IMR-90 (cell line): Measurements from ENCODE around the gene PPARD. TPM values are rescaled to one million over a fixed set of nuclear protein-coding genes. Genes with fewer than 3 reads are reported as not detected.

Source experiments
- ATAC-seq: fragments of 200-7000 bp; cut with Tn5 transposase; 2 replicates; pipeline ENCODE4 v1.9.1; 2020; ENCODE audit warnings: low read depth, mild to moderate bottlenecking, moderate library complexity
- BruUV-seq: library from RNA; stranded (reverse); fragments of 400-500 nt; replicated peaks from 2 replicates; lab custom pipeline; 2021; lab: Mats Ljungman, UMichigan
- CTCF ChIA-PET: fragments of 300-600 bp; formaldehyde crosslinking; extraction: SDS; loops from one replicate; lab custom pipeline; 2021; ENCODE audit warnings: antibody characterized with exemption; lab: Yijun Ruan, JAX
- POLR2A ChIA-PET: fragments of 300-600 bp; sonication (Branson Sonifier 250); formaldehyde crosslinking; loops from one replicate; lab custom pipeline; 2022; ENCODE audit warnings: antibody characterized with exemption; ENCODE audit not compliant: unreplicated experiment; lab: Charles Lee
- DNase-seq: peaks from one replicate; pipeline ENCODE4 v3.0.0; 2013
- H2AFZ ChIP-seq: replicated peaks from 2 replicates; pipeline ENCODE3; 2013; ENCODE audit warnings: low read length, mild to moderate bottlenecking; ENCODE audit not compliant: poor library complexity
- H2AK5ac ChIP-seq: 2 replicates; pipeline ENCODE4 v1.6.1; 2013; ENCODE audit warnings: low read depth, low read length, inconsistent platforms
- H2AK9ac ChIP-seq: replicated peaks from 2 replicates; pipeline ENCODE3; 2013; ENCODE audit warnings: mild to moderate bottlenecking, low read depth, low read length, moderate library complexity; ENCODE audit not compliant: poor library complexity
- H2BK120ac ChIP-seq: 2 replicates; pipeline ENCODE4 v1.6.1; 2013; ENCODE audit warnings: low read depth, low read length, inconsistent platforms
- H2BK15ac ChIP-seq: 3 replicates; pipeline ENCODE4 v1.6.1; 2013; ENCODE audit warnings: low read depth, low read length, inconsistent platforms
- H2BK20ac ChIP-seq: 2 replicates; pipeline ENCODE4 v1.6.1; 2013; ENCODE audit warnings: low read depth, mild to moderate bottlenecking, inconsistent platforms, low read length, moderate library complexity
- H2BK5ac ChIP-seq: 2 replicates; pipeline ENCODE4 v1.6.1; 2013; ENCODE audit warnings: mild to moderate bottlenecking, low read depth, low read length, inconsistent platforms; ENCODE audit not compliant: poor library complexity, severe bottlenecking
- H3K14ac ChIP-seq: replicated peaks from 2 replicates; pipeline ENCODE4 v1.6.1; 2013; ENCODE audit warnings: low read depth, low read length, inconsistent platforms
- H3K18ac ChIP-seq: 2 replicates; pipeline ENCODE4 v1.6.1; 2013; ENCODE audit warnings: low read depth, low read length, control low read depth
- H3K23ac ChIP-seq: 2 replicates; pipeline ENCODE4 v1.6.1; 2013; ENCODE audit warnings: low read depth, low read length, inconsistent platforms
- H3K27ac ChIP-seq: 2 replicates; pipeline ENCODE4 v1.5.1; 2013; ENCODE audit warnings: mild to moderate bottlenecking, control low read depth, low read length; ENCODE audit not compliant: insufficient read depth
- H3K27me3 ChIP-seq: 2 replicates; pipeline ENCODE4 v1.6.1; 2013; ENCODE audit warnings: low read length; ENCODE audit not compliant: control insufficient read depth, insufficient read depth
- H3K36me3 ChIP-seq: 2 replicates; pipeline ENCODE4 v1.6.1; 2013; ENCODE audit warnings: low read length, mixed read lengths; ENCODE audit not compliant: control insufficient read depth, insufficient read depth
- H3K4ac ChIP-seq: 2 replicates; pipeline ENCODE4 v1.6.1; 2013; ENCODE audit warnings: low read depth, low read length, inconsistent platforms
- H3K4me1 ChIP-seq: 2 replicates; pipeline ENCODE4 v1.6.1; 2013; ENCODE audit warnings: low read length, mixed read lengths; ENCODE audit not compliant: control insufficient read depth, insufficient read depth
- H3K4me2 ChIP-seq: 2 replicates; pipeline ENCODE4 v1.6.1; 2013; ENCODE audit warnings: low read depth, mild to moderate bottlenecking, control low read depth, low read length, moderate library complexity
- H3K4me3 ChIP-seq: 2 replicates; pipeline ENCODE4 v1.5.1; 2013; ENCODE audit warnings: low read depth, mild to moderate bottlenecking, control low read depth, low read length, moderate library complexity; ENCODE audit not compliant: insufficient read depth
- H3K56ac ChIP-seq: 2 replicates; pipeline ENCODE4 v1.6.1; 2013; ENCODE audit warnings: low read length, inconsistent platforms; ENCODE audit not compliant: insufficient read depth; ENCODE audit errors: extremely low read depth
- H3K79me1 ChIP-seq, 2 experiments: 2 replicates each; pipeline ENCODE4 v1.6.1; 2013; ENCODE audit warnings: low read length in 2 of 2, inconsistent platforms in 1 of 2, low read depth in 1 of 2
- H3K9ac ChIP-seq: 2 replicates; pipeline ENCODE4 v1.6.1; 2013; ENCODE audit warnings: low read depth, low read length, control low read depth
- H3K9me1 ChIP-seq: 2 replicates; pipeline ENCODE4 v1.6.1; 2013; ENCODE audit warnings: low read length, inconsistent platforms; ENCODE audit not compliant: insufficient read depth
- H3K9me3 ChIP-seq: 2 replicates; pipeline ENCODE4 v1.6.1; 2013; ENCODE audit warnings: low read length; ENCODE audit not compliant: control insufficient read depth, insufficient read depth
- H4K20me1 ChIP-seq: 2 replicates; pipeline ENCODE4 v1.6.1; 2013; ENCODE audit warnings: low read length, inconsistent platforms; ENCODE audit not compliant: insufficient read depth
- H4K5ac ChIP-seq: 2 replicates; pipeline ENCODE4 v1.6.1; 2013; ENCODE audit warnings: mild to moderate bottlenecking, low read depth, low read length, control low read depth
- H4K8ac ChIP-seq, 2 experiments: 2 replicates each; pipeline ENCODE4 v1.6.1; 2013; ENCODE audit warnings: low read depth in 2 of 2, low read length in 2 of 2, control low read depth in 1 of 2, inconsistent platforms in 1 of 2
- H4K91ac ChIP-seq: 2 replicates; pipeline ENCODE4 v1.6.1; 2013; ENCODE audit warnings: low read depth, low read length, inconsistent platforms; ENCODE audit not compliant: insufficient read depth
- BHLHE40 ChIP-seq: fragments of 150-350 bp; IDR thresholded peaks from 2 replicates; pipeline ENCODE4 v1.6.1; 2016; ENCODE audit warnings: mild to moderate bottlenecking, low read depth, low read length
- CEBPB ChIP-seq: IDR thresholded peaks from 2 replicates; pipeline ENCODE4 v1.6.1; 2012; ENCODE audit warnings: low read depth, low read length, improper control_type of control experiment
- CHD1 ChIP-seq: IDR thresholded peaks from 2 replicates; pipeline ENCODE4 v1.6.1; 2012; ENCODE audit warnings: low read depth, low read length, improper control_type of control experiment
- CTCF ChIP-seq: conservative IDR thresholded peaks from 2 replicates; pipeline ENCODE4 v1.5.1; 2012; ENCODE audit warnings: mild to moderate bottlenecking, low read depth, low read length, improper control_type of control experiment
- FOS ChIP-seq: fragments of 150-350 bp; IDR thresholded peaks from 2 replicates; pipeline ENCODE4 v1.6.1; 2016; ENCODE audit warnings: low read depth, low read length
- MAFK ChIP-seq: IDR thresholded peaks from 2 replicates; pipeline ENCODE4 v1.6.1; 2012; ENCODE audit warnings: low read depth, low read length, improper control_type of control experiment
- MAZ ChIP-seq: IDR thresholded peaks from 2 replicates; pipeline ENCODE4 v1.6.1; 2012; ENCODE audit warnings: low read depth, mild to moderate bottlenecking, low read length, improper control_type of control experiment, moderate library complexity, borderline replicate concordance
- MXI1 ChIP-seq: IDR thresholded peaks from 2 replicates; pipeline ENCODE4 v1.6.1; 2012; ENCODE audit warnings: low read depth, mild to moderate bottlenecking, low read length, moderate library complexity, borderline replicate concordance
- NFE2L2 ChIP-seq: fragments of 150-350 bp; IDR thresholded peaks from 2 replicates; pipeline ENCODE4 v1.6.1; 2016; ENCODE audit warnings: low read depth, mild to moderate bottlenecking, low read length
- RAD21 ChIP-seq: IDR thresholded peaks from 2 replicates; pipeline ENCODE4 v1.6.1; 2012; ENCODE audit warnings: low read length, improper control_type of control experiment
- RCOR1 ChIP-seq: IDR thresholded peaks from 2 replicates; pipeline ENCODE4 v1.6.1; 2012; ENCODE audit warnings: mild to moderate bottlenecking, low read length, improper control_type of control experiment; ENCODE audit not compliant: insufficient replicate concordance
- SMC3 ChIP-seq: fragments of 150-350 bp; IDR thresholded peaks from 2 replicates; pipeline ENCODE4 v1.6.1; 2016; ENCODE audit warnings: low read depth, mild to moderate bottlenecking, antibody characterized with exemption, low read length, moderate library complexity
- WGBS, 2 experiments: methylation state at CpG; one replicate each; pipeline versions ENCODE4 v1.1.5 to v1.1.7; 2013; ENCODE audit warnings: missing lambda C conversion rate in 2 of 2; ENCODE audit not compliant: insufficient read length in 1 of 2; ENCODE audit errors: extremely low coverage in 2 of 2; 5-methylcytosine and 5-hydroxymethylcytosine counted together
- dilution Hi-C: fragments of 300-500 bp; cut with HindIII; formaldehyde crosslinking; loops from one replicate; pipeline ENCODE4 v1.14.3; 2018; ENCODE audit warnings: low sequenced_read_pairs; ENCODE audit not compliant: unreplicated experiment
- in situ Hi-C: fragments of 300-500 bp; cut with MboI; formaldehyde crosslinking; loops from 3 replicates; pipeline ENCODE4 v1.14.3; 2019; ENCODE audit warnings: low sequenced_read_pairs, inconsistent platforms, mixed read lengths
- intact Hi-C: fragments of 100-400 bp; cut with micrococcal nuclease; formaldehyde crosslinking; loops from 2 replicates; pipeline ENCODE4 v1.10.0; 2022
- polyA plus RNA-seq, 3 experiments: library from polyadenylated mRNA; depleted of rRNA; stranded (reverse); fragments of >200 nt; gene quantifications; 2 replicates each; pipeline ENCODE4 v1.2.3, GENCODE V29; 2012; ENCODE audit warnings: low replicate concordance in 1 of 3
- total RNA-seq: library from RNA; depleted of rRNA; stranded (reverse); fragments of >200 nt; gene quantifications from 2 replicates; pipeline ENCODE4 v1.2.3, GENCODE V29; 2012
- TF ChIP-seq, protein P1 (sequence below): fragments of 150-350 bp; IDR thresholded peaks from 2 replicates; pipeline ENCODE4 v1.6.1; 2016; ENCODE audit warnings: low read depth, mild to moderate bottlenecking, low read length, moderate library complexity, borderline replicate concordance

The PPARD gene
- total and polyA plus RNA-seq, 2 of the 4 experiments (the other 2 are of a cell fraction), result 10.4 to 69.0 TPM

DNA sequence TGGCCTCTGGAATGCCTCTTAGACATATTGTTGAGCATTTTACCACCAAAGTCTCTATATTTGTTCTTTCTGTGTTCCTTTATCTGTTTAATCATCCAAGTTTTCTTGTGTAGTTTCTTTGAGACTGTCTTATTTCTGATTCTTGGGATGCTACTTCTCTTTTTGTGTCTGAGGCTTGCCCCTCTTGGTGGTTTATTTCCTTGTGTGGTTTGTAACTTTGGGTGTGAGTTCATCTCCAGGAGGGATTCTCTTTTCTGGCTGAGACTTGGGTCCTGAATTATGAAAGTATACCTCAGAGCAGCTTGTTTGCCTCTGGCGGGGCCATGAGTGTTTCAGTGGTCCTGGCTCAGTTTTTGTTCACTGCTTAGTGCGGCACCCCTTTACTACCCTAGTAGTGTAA lies 33.9 kb downstream of the PPARD start:
- Histone ChIP-seq H2AFZ (peak overlapping the region; percentile 25), H4K5ac (peak overlapping the region; percentile 98), H3K18ac (peak overlapping the region; percentile 86), H3K4me2 (peak overlapping the region; percentile 57), H2BK5ac (peak overlapping the region; percentile 99), H3K9me1 (peaks cover 23% of the 10 kb centered on the region), H3K9ac (peak overlapping the region; percentile 49), H2AK5ac (peak overlapping the region; percentile 97), H2AK9ac (peak overlapping the region; percentile 81), H2BK20ac (peak overlapping the region; percentile 58), H3K27me3 (no peaks in the 10 kb centered on the region), H3K27ac (peak overlapping the region; percentile 98), H2BK15ac (peak overlapping the region; percentile 85; the same call in 2 of the 3 replicates), H3K36me3 (peaks cover 4% of the 10 kb centered on the region), H3K4me1 (peaks cover 23% of the 10 kb centered on the region), H4K8ac (peak overlapping the region; percentile 61 to 82), H3K79me1 (peaks cover 47 to 86% of the 10 kb centered on the region in 2 experiments), H3K9me3 (no peaks in the 10 kb centered on the region), H3K4me3 (no peak overlapping the region), H3K14ac (peak overlapping the region; percentile 87), H3K56ac (peak overlapping the region; percentile 83), H4K91ac (peak overlapping the region; percentile 82), H3K23ac (peak overlapping the region; percentile 90), H3K4ac (peak overlapping the region; percentile 96), H2BK120ac (peak overlapping the region; percentile 91), H4K20me1 (peaks cover 12% of the 10 kb centered on the region)
- in situ Hi-C loops (no loop called here), dilution Hi-C loops (no loop called here), intact Hi-C loops (no loop called here)
- CTCF ChIA-PET, result interaction anchor here (1.1 kb wide), 1 partner anchor 34 kb away, joined by 3 read pairs; no protein-coding TSS in a partner anchor
- DNase-seq, result no peak
- ATAC-seq, result no peak
- TF ChIP-seq SMC3 (no peak), CEBPB (no peak), RAD21 (no peak), NFE2L2 (no peak), MXI1 (no peak), BHLHE40 (no peak), CTCF (no peak), MAFK (no peak), RCOR1 (no peak), FOS (no peak), CHD1 (no peak), MAZ (no peak)
- TF ChIP-seq, protein P1, sequence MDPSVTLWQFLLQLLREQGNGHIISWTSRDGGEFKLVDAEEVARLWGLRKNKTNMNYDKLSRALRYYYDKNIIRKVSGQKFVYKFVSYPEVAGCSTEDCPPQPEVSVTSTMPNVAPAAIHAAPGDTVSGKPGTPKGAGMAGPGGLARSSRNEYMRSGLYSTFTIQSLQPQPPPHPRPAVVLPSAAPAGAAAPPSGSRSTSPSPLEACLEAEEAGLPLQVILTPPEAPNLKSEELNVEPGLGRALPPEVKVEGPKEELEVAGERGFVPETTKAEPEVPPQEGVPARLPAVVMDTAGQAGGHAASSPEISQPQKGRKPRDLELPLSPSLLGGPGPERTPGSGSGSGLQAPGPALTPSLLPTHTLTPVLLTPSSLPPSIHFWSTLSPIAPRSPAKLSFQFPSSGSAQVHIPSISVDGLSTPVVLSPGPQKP, result no peak
- POLR2A ChIA-PET, result no interaction called here
- BruUV-seq, result no TSS peak
- WGBS, 2 experiments, result no CpG with 5 or more reads among the region's 2 CpGs
